Breast epithelium (tissue), 3 donors: ENCODE measurements around the gene ORM2.

ENCODE experiments used
- POLR2A ChIP-seq: fragments of 450-650 bp; IDR thresholded peaks from one replicate; pipeline ENCODE4 v1.6.1; 2016; ENCODE audit warnings: antibody characterized with exemption, mild to moderate bottlenecking, moderate library complexity
- TF ChIP-seq, protein P1 (sequence below), 3 donors: fragments of 450-650 bp; IDR thresholded peaks; one replicate each; pipeline ENCODE4 v1.5.1; 2016 to 2017; ENCODE audit warnings: antibody characterized with exemption in 3 of 3, mild to moderate bottlenecking in 3 of 3, moderate library complexity in 3 of 3

DNA sequence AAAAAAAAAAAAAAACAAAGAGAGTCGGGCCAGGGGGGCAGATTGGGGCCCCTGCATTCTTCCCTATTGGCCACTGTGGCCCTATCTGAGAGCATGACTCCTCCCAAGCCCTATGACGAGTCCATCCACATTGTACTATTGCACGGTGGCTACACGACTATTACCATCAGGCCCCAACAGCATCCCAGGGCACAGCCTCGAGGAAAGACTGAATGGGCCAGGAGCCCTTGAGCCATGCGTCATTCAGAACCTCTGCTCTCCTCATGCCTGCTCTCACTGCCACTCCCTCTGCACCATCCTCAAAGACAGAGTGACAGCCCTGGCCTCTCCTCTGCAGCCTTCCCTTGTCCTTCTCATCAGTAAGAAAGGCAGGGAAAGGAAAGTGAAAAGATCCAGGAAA lies 26.9 kb upstream of the ORM2 start:
- TF ChIP-seq POLR2A: no peak
- TF ChIP-seq, protein P1, sequence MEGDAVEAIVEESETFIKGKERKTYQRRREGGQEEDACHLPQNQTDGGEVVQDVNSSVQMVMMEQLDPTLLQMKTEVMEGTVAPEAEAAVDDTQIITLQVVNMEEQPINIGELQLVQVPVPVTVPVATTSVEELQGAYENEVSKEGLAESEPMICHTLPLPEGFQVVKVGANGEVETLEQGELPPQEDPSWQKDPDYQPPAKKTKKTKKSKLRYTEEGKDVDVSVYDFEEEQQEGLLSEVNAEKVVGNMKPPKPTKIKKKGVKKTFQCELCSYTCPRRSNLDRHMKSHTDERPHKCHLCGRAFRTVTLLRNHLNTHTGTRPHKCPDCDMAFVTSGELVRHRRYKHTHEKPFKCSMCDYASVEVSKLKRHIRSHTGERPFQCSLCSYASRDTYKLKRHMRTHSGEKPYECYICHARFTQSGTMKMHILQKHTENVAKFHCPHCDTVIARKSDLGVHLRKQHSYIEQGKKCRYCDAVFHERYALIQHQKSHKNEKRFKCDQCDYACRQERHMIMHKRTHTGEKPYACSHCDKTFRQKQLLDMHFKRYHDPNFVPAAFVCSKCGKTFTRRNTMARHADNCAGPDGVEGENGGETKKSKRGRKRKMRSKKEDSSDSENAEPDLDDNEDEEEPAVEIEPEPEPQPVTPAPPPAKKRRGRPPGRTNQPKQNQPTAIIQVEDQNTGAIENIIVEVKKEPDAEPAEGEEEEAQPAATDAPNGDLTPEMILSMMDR (IDR thresholded peaks at IDR 0.05): no peak
